Measurements from ENCODE around the gene BCL2L11.

BCL2L11 gene

DNA sequence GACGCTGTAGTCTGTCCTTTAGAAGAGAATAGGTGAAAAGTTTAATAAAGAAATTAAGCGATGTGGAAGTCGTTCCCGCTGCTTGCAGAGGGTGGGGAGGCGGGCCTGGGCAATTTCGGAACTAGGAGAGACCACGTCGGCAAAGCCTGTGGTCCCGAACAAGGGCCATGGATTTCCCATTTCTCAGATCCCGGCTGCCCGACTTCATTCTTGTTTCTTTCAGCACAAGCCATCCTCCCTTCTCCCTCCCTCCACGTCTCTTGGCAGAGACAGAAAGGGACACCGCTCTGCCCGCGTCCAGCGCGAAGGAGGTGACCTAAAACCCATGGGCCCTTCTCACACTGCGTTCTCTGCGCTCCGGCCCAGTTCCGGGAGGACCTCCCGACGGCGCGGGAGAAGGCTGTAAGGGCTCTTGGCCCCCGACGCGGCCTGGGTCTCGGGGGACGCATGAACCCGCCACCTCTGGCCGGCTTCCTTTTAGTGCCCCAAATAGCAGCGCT lies 2.2 kb upstream of the BCL2L11 start:
- DNase-seq = no peak

GRCh38 chr2:111118981-111119821 lies 1.5 kb upstream of the BCL2L11 start:
- no peak for DNase-seq

DNA sequence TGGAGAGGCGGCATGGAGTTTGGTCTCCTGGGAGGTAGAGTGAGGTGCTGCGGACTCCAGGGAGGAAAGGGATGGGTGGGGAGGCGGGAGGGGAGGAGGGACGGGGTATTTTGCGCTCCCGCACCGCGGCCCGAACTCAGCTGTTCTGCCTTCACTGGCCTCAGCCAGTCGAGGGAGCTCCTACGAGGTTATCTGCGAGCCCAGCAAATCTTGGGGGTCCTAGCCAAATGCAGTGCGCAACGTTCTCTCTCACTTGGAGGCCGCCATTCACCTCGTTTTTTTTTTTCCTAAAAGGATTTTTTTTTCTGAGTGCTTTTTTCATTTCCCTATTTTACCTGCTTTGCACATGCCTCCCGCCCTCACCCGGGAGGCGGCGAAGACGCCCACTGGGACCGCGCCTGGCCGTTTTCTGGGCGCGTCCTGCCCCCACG lies 877 bp upstream of the BCL2L11 start:
- no peak for DNase-seq

DNA sequence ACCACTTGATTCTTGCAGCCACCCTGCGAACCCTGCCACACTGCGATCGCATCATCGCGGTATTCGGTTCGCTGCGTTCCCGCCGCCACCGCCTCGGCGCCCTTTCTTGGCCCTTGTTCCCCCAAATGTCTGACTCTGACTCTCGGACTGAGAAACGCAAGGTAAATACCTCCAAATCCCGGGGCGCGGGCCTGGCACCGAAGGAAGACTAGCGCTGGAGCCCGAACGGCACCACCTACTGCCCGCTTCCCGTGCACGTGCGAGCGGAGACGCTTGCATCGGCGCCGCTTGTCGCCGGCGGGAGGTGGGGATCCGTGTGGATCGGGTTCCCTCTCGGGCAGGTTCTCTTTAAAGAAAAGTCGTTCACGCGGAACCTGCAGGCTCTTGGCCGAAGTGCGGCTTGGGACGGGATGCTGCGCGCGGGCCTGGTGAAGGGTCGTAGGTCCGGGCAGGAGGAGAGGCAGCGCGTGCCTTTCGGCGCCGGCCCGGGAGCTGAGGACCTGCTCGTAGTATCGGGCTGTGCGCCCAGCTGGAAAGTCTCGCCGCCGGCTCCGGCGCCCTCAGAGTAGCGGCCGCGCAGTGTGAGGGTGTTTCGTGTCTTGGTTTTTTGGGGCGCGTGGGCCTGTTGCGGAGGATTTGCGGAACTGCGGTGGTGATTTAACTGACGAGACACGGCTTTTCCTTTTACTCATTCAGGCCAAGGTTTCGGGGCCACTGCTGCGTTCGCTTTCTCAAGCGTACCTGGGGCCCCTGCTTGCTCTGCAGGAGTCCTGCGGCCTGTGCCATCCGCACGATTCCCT lies 514 bp downstream of the BCL2L11 start:
- peak; percentile 53 for DNase-seq

DNA sequence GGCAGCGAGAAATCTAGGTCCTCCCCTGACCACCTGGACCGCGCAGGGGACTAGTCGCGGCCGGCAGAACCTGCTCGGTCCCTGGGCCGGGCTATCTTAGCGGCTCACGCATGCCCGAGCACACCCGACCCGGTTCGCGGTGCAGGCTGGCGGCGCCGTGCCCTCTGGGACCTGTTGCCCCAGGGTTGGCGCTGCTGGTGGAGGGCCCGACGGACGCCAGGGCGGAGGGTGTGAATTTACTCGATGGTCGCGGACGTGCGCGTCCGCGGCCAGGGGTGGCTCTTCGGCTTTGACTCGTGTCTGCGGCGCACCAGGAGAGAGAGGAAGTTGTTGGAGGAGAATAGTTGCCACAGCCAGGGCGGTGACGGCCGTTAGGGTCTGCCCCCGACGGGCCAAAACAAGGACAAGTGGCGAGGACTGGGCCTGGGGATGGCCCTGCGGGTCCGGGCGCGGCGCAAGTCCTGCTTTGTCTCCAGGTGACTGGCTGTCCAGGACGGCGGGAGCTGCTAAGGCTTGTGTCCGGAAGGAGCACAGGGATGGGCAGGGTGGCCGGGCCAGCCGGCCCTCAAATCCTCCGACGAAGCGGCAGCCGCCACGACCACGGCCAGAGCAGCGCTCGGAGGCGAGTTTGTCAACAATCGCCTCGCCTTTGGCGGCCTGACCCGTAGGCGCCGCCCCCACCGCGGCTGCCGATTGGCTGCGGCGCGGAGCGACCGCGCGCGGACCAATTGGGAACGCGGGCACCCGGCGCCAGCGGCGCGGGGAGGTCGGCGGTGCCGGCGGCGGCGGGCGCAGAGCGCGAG lies 1.3 kb downstream of the BCL2L11 start:
- peak; percentile 88 for DNase-seq

DNA sequence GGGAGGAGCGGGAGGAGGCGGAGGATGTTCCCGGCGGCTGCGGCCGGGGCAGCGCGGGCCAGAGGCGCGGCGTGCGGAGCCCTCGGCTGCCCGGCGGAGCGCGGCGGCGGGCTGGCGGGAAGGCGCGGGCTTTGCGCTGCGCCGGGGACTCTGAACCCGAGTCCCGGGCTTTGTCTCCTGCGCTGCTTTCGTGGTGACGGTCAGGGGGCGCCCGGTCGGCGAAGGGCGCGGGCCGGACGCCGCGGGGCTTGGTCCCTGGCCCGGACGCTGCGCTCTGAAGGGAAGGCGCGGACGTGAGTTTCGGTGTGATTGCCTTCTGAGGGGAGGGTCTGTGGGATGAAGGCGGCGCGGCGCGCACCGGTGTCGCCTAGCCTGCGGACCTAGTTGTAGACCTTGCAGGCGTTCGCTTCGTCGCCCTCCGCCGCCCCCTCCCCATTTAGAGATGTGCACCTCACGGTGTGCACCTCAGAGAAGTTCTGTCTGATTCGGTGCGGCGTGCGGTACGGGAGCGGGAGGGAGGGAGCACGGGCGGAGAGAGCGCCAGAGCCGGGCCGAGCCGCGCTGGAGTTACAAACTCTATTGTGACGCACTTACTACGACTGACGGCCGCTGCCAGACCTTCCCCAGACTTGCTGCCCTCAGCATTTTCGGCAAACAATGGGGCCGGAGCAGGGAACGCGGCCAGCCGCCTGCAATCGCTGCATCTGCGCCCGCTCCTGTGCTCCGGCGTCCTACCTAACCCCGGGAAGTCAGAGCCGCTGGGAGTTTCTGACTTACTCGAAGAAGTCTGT lies 2.1 kb downstream of the BCL2L11 start:
- peak; percentile 78 for DNase-seq

DNA sequence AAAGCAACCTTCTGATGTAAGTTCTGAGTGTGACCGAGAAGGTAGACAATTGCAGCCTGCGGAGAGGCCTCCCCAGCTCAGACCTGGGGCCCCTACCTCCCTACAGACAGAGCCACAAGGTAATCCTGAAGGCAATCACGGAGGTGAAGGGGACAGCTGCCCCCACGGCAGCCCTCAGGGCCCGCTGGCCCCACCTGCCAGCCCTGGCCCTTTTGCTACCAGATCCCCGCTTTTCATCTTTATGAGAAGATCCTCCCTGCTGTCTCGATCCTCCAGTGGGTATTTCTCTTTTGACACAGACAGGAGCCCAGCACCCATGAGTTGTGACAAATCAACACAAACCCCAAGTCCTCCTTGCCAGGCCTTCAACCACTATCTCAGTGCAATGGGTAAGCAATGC lies 3.0 kb downstream of the BCL2L11 start:
- DNase-seq = no peak

GRCh38 chr2:111126581-111126980 lies 5.9 kb downstream of the BCL2L11 start:
- DNase-seq = no peak

- no peak for DNase-seq
Observed at GRCh38 chr2:111127351-111127750, 6.6 kb downstream of the BCL2L11 start.

- DNase-seq = no peak
Observed at GRCh38 chr2:111128096-111128495, 7.4 kb downstream of the BCL2L11 start.

- DNase-seq = no peak
Observed at GRCh38 chr2:111133603-111134002, 12.9 kb downstream of the BCL2L11 start.

DNA sequence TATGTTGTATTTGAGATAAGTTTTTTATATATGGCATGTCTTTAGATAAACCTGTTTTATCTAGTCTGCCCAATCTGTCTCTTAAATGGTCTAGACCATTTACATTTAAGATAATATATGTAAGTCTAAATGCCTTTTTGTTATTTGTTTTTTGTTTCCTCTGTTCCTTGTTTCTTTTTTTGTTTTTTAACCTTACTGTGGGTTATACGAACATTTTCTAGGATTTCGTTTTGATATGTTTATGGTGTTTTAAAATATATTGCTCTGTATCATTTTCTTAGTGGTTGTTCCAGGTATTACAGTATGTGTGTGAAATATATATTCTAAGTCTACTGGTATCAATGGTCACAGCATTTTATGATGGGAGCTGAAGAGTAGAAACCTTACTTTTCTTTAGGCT lies 13.3 kb downstream of the BCL2L11 start:
- DNase-seq = no peak

GRCh38 chr2:111135237-111135909 lies 14.7 kb downstream of the BCL2L11 start:
- no peak for DNase-seq

- peak; percentile 12 for DNase-seq
Observed at GRCh38 chr2:111135910-111136297, 15.2 kb downstream of the BCL2L11 start.

DNA sequence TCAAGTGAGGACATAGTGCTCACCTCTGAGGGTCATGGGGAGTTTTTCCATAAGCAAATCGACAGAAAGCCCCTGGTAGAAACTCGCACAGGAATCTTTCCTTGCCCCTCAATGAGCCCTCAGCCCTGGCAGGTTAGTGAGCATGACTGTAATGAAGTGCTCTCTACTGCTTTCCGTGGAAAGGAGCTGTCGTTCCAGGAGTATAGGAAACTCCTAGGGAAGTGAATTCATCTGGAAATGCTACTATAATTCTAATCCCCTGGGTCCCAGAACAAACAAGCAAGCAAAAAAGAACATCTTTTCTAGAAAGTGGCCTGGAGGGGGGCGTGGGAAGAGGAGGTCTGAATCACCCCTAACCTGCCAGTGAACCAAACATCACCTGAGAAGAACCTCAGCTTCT lies 18.1 kb downstream of the BCL2L11 start:
- DNase-seq = no peak

GRCh38 chr2:111139637-111140317 lies 19.1 kb downstream of the BCL2L11 start:
- no peak for DNase-seq

- no peak for DNase-seq
Observed at GRCh38 chr2:111140815-111141214, 20.1 kb downstream of the BCL2L11 start.

DNA sequence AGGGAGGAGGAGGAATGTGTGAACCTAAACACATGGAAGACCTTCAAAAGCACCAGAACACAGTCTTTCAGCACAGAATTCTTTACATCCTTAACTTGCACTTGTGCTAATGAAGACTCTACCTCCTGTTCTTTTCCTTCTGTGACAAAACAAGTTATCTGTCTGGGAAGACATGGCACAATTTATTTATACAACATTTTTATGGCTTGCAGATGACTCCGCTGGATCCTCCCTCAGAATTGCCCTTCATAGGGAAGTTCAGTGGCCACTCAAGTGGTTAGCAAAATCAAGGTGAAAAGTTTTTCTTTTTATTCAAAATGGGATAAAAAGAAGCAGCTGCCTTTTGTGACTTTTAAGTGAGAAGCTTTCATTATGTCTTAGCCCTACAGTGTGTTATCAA lies 21.4 kb downstream of the BCL2L11 start:
- DNase-seq = no peak

DNA sequence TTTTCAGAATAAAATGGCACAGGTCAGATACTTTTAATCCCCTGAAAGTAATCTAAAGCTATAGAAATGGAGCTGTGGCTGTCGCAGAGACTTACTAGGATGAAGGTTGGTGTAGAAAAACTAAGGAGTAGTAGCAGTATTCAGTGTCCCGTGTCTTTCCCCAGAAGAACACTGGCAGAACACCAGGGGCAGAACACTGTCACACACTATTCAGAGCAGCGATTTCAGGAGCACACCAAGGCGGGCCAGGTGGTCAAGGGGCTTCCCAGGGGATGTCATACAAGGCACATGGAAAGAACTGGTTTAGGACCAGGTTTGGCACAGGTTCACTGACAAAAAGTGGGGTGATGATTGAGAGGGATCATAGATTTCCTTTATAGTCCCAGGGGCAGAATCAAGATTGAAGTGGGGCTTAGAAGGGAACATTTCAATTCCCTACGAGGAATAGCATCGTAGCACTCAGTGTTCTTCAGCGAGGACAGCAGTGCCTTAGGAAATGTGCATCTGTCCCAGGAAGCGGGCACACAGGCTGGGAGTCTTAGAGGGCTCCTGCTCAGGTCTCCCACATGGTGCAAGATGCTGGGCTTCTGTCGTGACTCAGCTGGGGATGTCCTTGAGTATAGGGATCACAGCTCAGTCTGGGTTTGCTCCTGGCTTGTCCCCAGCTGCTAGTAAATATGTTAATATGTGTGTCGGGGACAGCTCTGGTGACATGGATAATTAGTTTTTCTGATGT lies 22.6 kb downstream of the BCL2L11 start:
- DNase-seq = no peak

DNA sequence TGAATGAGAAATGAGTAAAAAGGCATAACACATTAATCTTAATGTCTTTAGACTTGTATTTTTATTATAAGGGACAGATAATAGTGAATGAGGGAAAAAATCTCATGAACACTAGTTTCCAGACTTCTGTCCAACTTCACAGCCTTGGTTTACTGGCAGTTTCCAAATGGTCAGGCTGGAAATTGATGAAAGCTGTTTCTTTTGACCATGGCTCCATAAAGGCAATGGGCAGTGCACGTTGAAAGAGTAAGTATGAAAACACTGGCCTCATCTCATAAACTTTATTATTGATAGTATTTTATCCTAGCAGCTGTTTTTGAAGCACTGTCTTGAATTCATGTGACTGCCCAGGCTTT lies 23.1 kb downstream of the BCL2L11 start:
- no peak for DNase-seq

Measured in EL (cell line).